GM18507 (cell line): Measurements from ENCODE around the gene ESYT3.
"Not testable (repeated sequence)": the region's sequence is repeated elsewhere in the genome, so short reads cannot be mapped to it uniquely, and the experiment has no call there.

Experiments
- DNase-seq: peaks from one replicate; pipeline ENCODE4 v3.0.0; 2011; ENCODE audit warnings: low read depth; ENCODE audit not compliant: insufficient read length; ENCODE audit errors: extremely low spot score
- FAIRE-seq: peaks from 2 replicates; lab custom pipeline; 2011; peaks lifted over from hg19 to GRCh38; lab: Jason Lieb, UNC

ESYT3 gene

DNA sequence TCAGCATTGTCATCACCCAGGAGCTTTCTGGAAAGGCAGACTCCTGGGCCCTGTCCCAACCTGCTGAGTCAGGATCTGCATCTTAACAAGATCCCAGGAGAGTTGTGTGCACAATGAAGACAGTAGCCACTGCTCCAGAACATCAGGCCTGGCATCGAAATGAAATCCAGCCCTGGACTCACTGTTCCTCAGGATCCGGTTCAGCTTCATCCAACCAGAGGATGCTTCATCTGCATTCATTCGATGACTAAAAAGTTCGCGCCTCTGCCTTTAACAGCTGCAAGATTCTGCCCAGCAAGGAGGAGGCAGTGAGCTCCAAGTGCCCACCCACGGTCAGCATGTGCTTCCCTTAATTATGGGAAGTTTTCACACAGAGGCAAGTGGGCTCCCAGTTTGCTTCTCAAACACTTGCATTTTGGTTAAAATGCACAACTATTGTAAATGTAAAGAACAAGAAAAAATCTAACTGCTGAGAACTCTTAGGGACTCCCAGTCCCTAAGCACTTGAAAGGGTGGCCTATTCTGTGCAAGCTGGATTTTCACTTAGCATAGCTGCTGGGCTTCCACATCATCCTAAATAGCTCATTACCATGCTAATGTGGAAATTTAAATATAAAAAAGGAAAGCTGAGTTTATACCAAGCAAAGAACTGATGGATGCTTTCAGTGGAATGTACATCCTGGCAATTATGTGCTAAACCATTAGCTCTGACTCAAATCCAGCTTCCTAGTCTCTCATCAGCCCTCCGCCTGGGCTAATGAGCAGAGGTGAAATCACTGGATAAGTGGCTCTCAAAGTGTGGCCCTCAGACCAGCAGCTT lies 25.5 kb upstream of the ESYT3 start:
- no peak for FAIRE-seq
- no peak for DNase-seq

DNA sequence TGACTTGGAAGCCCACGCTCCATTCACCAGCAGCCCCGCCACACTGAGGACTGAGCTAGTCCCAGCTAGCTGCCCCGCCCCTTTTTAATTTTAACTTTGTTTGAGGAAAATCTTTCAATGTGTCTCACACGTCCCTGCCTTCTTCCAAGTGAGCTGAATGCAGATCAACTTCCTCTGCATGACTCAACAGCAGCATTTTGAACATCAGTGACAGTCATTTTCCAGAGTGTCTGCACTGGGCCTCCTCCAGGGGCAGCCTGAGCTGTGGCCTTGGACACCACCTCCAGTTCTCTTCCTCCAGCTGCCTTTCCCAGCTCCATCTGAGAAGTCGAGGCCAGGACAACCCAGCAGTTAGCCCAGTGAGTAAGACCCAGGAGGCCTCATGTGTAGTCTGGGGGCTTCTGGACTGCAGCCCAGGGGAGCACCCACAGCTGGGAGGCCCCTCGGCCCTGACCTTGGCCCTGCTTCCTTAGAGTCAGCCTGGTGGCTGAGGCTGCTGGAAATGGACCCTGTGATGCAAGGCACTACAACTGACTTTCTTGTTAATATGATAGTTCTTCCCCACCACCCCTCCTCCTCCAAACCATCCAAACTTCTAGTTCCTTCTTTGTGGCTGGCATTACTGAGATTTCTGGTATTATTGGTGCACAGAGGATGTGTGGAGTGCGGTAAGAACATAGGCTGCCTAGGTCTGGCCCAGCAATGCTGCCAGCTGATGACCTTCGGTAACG lies 21.4 kb upstream of the ESYT3 start:
- DNase-seq (no peak), FAIRE-seq (no peak)

- peak; percentile 52 for FAIRE-seq
Observed at GRCh38 chr3:138416236-138416635, 18.2 kb upstream of the ESYT3 start.

GRCh38 chr3:138417559-138417982 lies 16.8 kb upstream of the ESYT3 start:
- DNase-seq (peak; percentile 60), FAIRE-seq (peak; percentile 85)

More at GRCh38 chr3:138416236-138416635, 18.2 kb upstream of the ESYT3 start:
- DNase-seq, result not testable (repeated sequence)

- FAIRE-seq (no peak), DNase-seq (no peak)
Observed at GRCh38 chr3:138418601-138419206, 15.7 kb upstream of the ESYT3 start.

- DNase-seq (no peak), FAIRE-seq (no peak)
Observed at GRCh38 chr3:138423316-138423715, 11.1 kb upstream of the ESYT3 start.

GRCh38 chr3:138424323-138424722 lies 10.1 kb upstream of the ESYT3 start:
- DNase-seq (no peak), FAIRE-seq (no peak)

DNA sequence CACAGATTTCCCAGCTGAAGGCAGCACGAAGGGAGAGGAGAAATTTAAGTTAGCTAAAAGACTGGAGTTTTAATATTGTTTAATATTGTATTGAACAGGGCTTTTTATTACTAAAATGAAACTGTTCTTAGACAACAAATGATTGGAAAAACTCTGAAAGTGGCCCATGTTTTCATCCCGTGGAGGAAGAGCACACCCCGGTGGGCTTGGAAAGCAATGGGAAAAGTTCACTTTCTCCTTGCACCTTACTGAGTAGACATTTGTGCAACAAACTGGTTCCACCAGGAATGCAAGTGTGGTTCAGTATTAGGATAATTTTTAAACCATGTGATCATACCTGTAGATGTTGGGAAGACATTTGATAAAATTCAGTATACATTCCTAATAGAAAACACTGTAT lies 8.2 kb upstream of the ESYT3 start:
- no peak for FAIRE-seq

DNA sequence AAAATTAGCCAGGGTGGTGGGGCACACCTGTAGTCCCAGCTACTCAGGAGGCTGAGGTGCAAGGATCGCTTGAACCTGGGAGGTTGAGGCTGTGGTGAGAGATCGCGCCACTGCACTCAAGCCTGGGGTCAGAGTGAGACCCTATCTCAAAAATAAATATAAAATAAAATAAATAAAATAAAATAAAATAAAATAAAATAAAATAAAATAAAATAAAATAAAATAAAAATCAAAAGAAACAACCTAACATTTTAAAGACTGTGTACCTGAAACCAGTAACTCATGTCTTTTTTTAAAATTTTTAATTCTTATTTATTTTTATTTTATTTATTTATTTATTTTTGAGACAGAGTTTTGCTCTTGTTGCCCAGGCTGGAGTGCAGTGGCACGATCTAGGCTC lies 7.7 kb upstream of the ESYT3 start:
- not testable (repeated sequence) for DNase-seq, FAIRE-seq

More for the DNA sequence above, 8.2 kb upstream of the ESYT3 start:
- DNase-seq, result no peak

GRCh38 chr3:138429665-138430064 lies 4.8 kb upstream of the ESYT3 start:
- no peak for FAIRE-seq
- no peak for DNase-seq

DNA sequence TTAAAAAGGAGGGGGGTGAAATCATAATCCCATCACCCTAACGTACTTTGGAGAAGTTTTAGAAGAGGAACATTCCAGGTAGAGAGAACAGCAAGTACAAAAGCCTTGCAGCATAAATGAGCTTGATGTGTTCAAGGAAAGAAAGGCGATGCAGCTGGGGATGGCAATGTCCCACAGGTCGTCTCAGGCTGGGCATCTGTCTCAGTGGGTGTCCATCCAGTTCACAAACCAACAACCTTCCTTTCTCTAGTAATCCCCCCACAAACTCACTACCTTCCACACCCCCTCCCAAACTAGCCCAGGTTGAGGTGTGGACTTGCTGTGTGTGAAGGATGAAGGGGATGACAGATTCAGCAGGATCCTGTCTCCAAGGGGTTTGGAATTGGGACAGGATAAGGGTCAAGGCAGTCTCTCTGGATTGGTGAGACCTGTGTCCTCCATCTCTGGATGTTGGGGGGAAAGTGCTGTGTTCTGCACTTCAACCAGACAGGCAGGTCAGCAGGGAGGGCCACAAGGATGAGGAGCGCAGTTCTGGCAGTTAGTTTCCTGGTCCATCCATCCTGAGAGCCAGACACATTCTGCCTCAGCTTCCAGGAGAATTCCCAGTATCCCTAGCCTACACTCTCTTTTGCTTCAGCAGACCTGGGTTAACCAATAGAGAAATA lies 1.7 kb upstream of the ESYT3 start:
- no peak for FAIRE-seq

GRCh38 chr3:138433892-138434275 lies 532 bp upstream of the ESYT3 start:
- DNase-seq, result no peak
- no peak for FAIRE-seq

More for the DNA sequence above, 1.7 kb upstream of the ESYT3 start:
- DNase-seq, result no peak

- FAIRE-seq, result no peak
- DNase-seq, result no peak
Observed at GRCh38 chr3:138434875-138435772, 708 bp downstream of the ESYT3 start.

GRCh38 chr3:138435840-138436239 lies 1.4 kb downstream of the ESYT3 start:
- no peak for FAIRE-seq
- DNase-seq, result no peak

GRCh38 chr3:138437281-138437680 lies 2.9 kb downstream of the ESYT3 start:
- no peak for FAIRE-seq
- DNase-seq, result no peak

DNA sequence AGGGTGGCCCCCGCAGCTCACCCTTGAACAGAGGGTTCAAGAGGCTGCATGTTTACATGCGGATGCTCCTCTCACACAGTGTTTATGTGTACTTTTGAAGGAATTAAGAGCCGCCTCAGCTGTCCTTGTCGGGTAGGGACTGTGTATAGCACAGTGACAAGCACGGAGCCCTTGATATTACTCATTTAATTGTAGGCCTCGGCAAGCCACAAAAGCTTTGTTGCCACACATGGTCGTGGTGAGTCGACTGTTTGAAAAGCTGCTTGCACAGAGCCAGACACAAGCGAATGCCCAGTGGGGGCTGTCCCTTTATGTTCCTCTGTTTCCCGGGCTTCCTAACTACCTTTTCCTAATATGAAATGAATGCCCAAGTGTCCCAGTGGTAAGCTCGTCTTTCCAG lies 4.5 kb downstream of the ESYT3 start:
- no peak for DNase-seq
- no peak for FAIRE-seq

DNA sequence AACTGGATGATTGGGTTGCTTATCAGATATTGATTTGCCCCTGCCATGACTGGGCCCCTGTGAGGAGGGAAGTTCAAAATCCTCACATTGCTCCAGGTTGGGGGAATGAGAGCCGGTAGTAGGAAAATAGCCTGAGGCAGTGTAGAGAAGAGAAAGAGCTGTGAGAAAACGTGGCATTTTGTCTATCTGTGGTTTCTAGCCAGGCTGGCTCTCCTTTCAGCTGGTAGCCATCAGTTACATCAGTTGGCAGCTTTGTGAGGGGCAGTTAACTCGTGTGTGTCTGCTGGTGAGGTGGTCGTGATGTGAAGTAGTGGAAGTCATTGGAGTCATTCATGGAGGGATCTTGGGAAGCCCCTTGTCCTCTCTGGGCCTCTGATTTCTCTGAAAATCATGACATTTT lies 5.2 kb downstream of the ESYT3 start:
- DNase-seq, result no peak
- no peak for FAIRE-seq

GRCh38 chr3:138440121-138440521 lies 5.7 kb downstream of the ESYT3 start:
- DNase-seq, result no peak
- no peak for FAIRE-seq

GRCh38 chr3:138440596-138440995 lies 6.2 kb downstream of the ESYT3 start:
- DNase-seq, result no peak
- FAIRE-seq, result no peak
